Fibroblast of lung (primary cell): ENCODE measurements around the gene ROBO4. TPM values are rescaled to one million over a fixed set of nuclear protein-coding genes. Genes with fewer than 3 reads are reported as not detected.

Experiments used
- DNase-seq, 2 donors: peaks; one replicate each; pipeline versions ENCODE4 v3.0.0 to v3.0.0-alpha.2; 2010; ENCODE audit warnings: low read depth in 2 of 2
- H2AFZ ChIP-seq: 2 replicates; pipeline ENCODE4 v1.5.1; 2012; ENCODE audit warnings: low read length, control low read depth, inconsistent platforms
- H3K27ac ChIP-seq: 2 replicates; pipeline ENCODE4 v1.5.1; 2011; ENCODE audit warnings: low read length, control low read depth; ENCODE audit not compliant: insufficient read depth
- H3K27me3 ChIP-seq: 2 replicates; pipeline ENCODE4 v1.5.1; 2011; ENCODE audit warnings: mild to moderate bottlenecking, low read length; ENCODE audit not compliant: control insufficient read depth, insufficient read depth
- H3K36me3 ChIP-seq: 2 replicates; pipeline ENCODE4 v1.5.1; 2011; ENCODE audit warnings: low read length; ENCODE audit not compliant: control insufficient read depth, insufficient read depth
- H3K4me1 ChIP-seq: 2 replicates; pipeline ENCODE4 v1.5.1; 2011; ENCODE audit warnings: low read length; ENCODE audit not compliant: control insufficient read depth, insufficient read depth; ENCODE audit errors: extremely low read depth
- H3K4me2 ChIP-seq: 2 replicates; pipeline ENCODE4 v1.5.1; 2011; ENCODE audit warnings: low read length, control low read depth; ENCODE audit not compliant: insufficient read depth; ENCODE audit errors: extremely low read depth
- H3K4me3 ChIP-seq, 4 experiments: fragments of 200-600 bp in 1 of 4; sonication (generic) in 1 of 4; replicated peaks in 1 of 4; 2 replicates each; pipeline ENCODE4 v1.5.1; 2011 to 2016; ENCODE audit warnings: low read length in 4 of 4, low read depth in 3 of 4, mild to moderate bottlenecking in 3 of 4, control low read depth in 2 of 4, inconsistent platforms in 1 of 4, mixed read lengths in 1 of 4; ENCODE audit not compliant: insufficient read depth in 1 of 4; ENCODE audit errors: control extremely low read depth in 1 of 4
- H3K79me2 ChIP-seq: 2 replicates; pipeline ENCODE4 v1.5.1; 2012; ENCODE audit warnings: mild to moderate bottlenecking, low read length, inconsistent platforms; ENCODE audit not compliant: control insufficient read depth, insufficient read depth
- H3K9ac ChIP-seq: 2 replicates; pipeline ENCODE4 v1.5.1; 2011; ENCODE audit warnings: mild to moderate bottlenecking, low read length, control low read depth; ENCODE audit not compliant: insufficient read depth
- H3K9me3 ChIP-seq: 2 replicates; pipeline ENCODE4 v1.5.1; 2012; ENCODE audit warnings: low read depth, low read length; ENCODE audit not compliant: control insufficient read depth, insufficient read depth
- H4K20me1 ChIP-seq: 2 replicates; pipeline ENCODE4 v1.5.1; 2011; ENCODE audit warnings: low read length; ENCODE audit not compliant: control insufficient read depth, insufficient read depth; ENCODE audit errors: extremely low read depth
- CTCF ChIP-seq, 2 donors: IDR thresholded peaks in 1 of 2; conservative IDR thresholded peaks in 1 of 2; 1 replicate in 1 of 2; 2 replicates in 1 of 2; pipeline ENCODE4 v1.5.1; 2011 to 2012; ENCODE audit warnings: low read length in 2 of 2, control low read depth in 1 of 2, inconsistent platforms in 1 of 2, low read depth in 1 of 2, mild to moderate bottlenecking in 1 of 2
- EZH2 ChIP-seq: IDR thresholded peaks from 2 replicates; pipeline ENCODE4 v1.5.1; 2012; ENCODE audit warnings: low read length, control low read depth, mild to moderate bottlenecking; ENCODE audit errors: missing control alignments
- polyA plus RNA-seq, 2 donors: library from polyadenylated mRNA; depleted of rRNA in 1 of 2; stranded (reverse) in 1 of 2; unstranded in 1 of 2; fragments of >200 nt; gene quantifications; 2 replicates each; pipeline ENCODE4 v1.2.1, GENCODE V29; 2011 to 2012; ENCODE audit warnings: missing spikeins in 1 of 2
- total RNA-seq: library from RNA; depleted of rRNA; stranded (reverse); fragments of >200 nt; gene quantifications from 2 replicates; pipeline ENCODE4 v1.2.1, GENCODE V29; 2014

Gene ROBO4
- total and polyA plus RNA-seq, 2 donors (not counting 1 experiment from before 2014, with no cell fraction given) = 0.45 to 0.66 TPM

- Histone ChIP-seq H3K27ac (no peak overlapping the region), H3K4me2 (no peak overlapping the region), H3K27me3 (no peaks in the 10 kb centered on the region), H3K9me3 (no peaks in the 10 kb centered on the region), H3K36me3 (no peaks in the 10 kb centered on the region), H4K20me1 (no peaks in the 10 kb centered on the region), H3K4me3 (no peak overlapping the region), H3K9ac (no peak overlapping the region), H3K4me1 (peaks cover 6% of the 10 kb centered on the region), H3K79me2 (no peaks in the 10 kb centered on the region), H2AFZ (no peak overlapping the region)
- TF ChIP-seq CTCF (conservative IDR thresholded peaks at IDR 0.05 in 1 of 2, IDR thresholded peaks at IDR 0.05 in 1 of 2; ENCODE audit: low read depth in 1 of 2, low read length in 2 of 2) = no peak
- no peak for TF ChIP-seq EZH2
- no peak for DNase-seq
These were observed 18.0 kb downstream of the ROBO4 start for GRCh38 chr11:124879493-124880289.

- Histone ChIP-seq H3K4me1 (peaks cover 6% of the 10 kb centered on the region), H3K9me3 (no peaks in the 10 kb centered on the region), H3K36me3 (no peaks in the 10 kb centered on the region), H3K79me2 (no peaks in the 10 kb centered on the region), H3K9ac (no peak overlapping the region), H3K27me3 (no peaks in the 10 kb centered on the region), H3K4me3 (no peak overlapping the region), H3K4me2 (no peak overlapping the region), H3K27ac (no peak overlapping the region), H4K20me1 (no peaks in the 10 kb centered on the region), H2AFZ (no peak overlapping the region)
- no peak for DNase-seq
- TF ChIP-seq EZH2 = no peak
These were observed 18.7 kb downstream of the ROBO4 start for GRCh38 chr11:124878759-124879492.

GRCh38 chr11:124877910-124878758 is 19.5 kb downstream of the ROBO4 start:
- Histone ChIP-seq H3K9ac (no peak overlapping the region), H3K4me1 (peaks cover 6% of the 10 kb centered on the region), H3K4me2 (no peak overlapping the region), H3K79me2 (no peaks in the 10 kb centered on the region), H3K9me3 (no peaks in the 10 kb centered on the region), H2AFZ (no peak overlapping the region), H3K36me3 (no peaks in the 10 kb centered on the region), H4K20me1 (no peaks in the 10 kb centered on the region), H3K27ac (no peak overlapping the region), H3K27me3 (peaks cover 4% of the 10 kb centered on the region), H3K4me3 (no peak overlapping the region)
- TF ChIP-seq CTCF (conservative IDR thresholded peaks at IDR 0.05 in 1 of 2, IDR thresholded peaks at IDR 0.05 in 1 of 2; ENCODE audit: low read depth in 1 of 2, low read length in 2 of 2) = no peak
- no peak for DNase-seq
